ACC112 (cell line): Measurements from ENCODE around the gene NINL.
"Not testable (repeated sequence)": the region's sequence is repeated elsewhere in the genome, so short reads cannot be mapped to it uniquely, and the experiment has no call there.

Experiments
- H2AFZ ChIP-seq: fragments of 200-600 bp; sonication (generic); one replicate; pipeline ENCODE4 v1.6.0; 2017; ENCODE audit warnings: antibody characterized with exemption, low read length; ENCODE audit not compliant: unreplicated experiment
- H3K27ac ChIP-seq: fragments of 200-600 bp; sonication (generic); 2 replicates; pipeline ENCODE4 v1.5.1; 2014; ENCODE audit warnings: low read depth, mild to moderate bottlenecking, antibody characterized with exemption, low read length, moderate library complexity
- H3K27me3 ChIP-seq: fragments of 200-600 bp; sonication (generic); 2 replicates; pipeline ENCODE4 v1.6.1; 2014; ENCODE audit warnings: mild to moderate bottlenecking, antibody characterized with exemption, low read length, moderate library complexity, mixed read lengths; ENCODE audit not compliant: insufficient read depth
- H3K36me3 ChIP-seq: fragments of 200-600 bp; sonication (generic); 2 replicates; pipeline ENCODE4 v1.6.1; 2016; ENCODE audit warnings: mild to moderate bottlenecking, antibody characterized with exemption, low read length, moderate library complexity, mixed read lengths; ENCODE audit not compliant: insufficient read depth
- H3K4me1 ChIP-seq: fragments of 200-600 bp; sonication (generic); one replicate; pipeline ENCODE4 v1.6.1; 2016; ENCODE audit warnings: low read length, mixed read lengths; ENCODE audit not compliant: insufficient read depth, unreplicated experiment, control insufficient read depth
- H3K4me3 ChIP-seq: fragments of 200-600 bp; sonication (generic); 2 replicates; pipeline ENCODE4 v1.5.1; 2014; ENCODE audit warnings: mild to moderate bottlenecking, low read depth, low read length
- H3K79me2 ChIP-seq: fragments of 200-600 bp; sonication (generic); one replicate; pipeline ENCODE4 v1.6.0; 2016; ENCODE audit warnings: low read length; ENCODE audit not compliant: control insufficient read depth, unreplicated experiment, insufficient read depth

Gene NINL

DNA sequence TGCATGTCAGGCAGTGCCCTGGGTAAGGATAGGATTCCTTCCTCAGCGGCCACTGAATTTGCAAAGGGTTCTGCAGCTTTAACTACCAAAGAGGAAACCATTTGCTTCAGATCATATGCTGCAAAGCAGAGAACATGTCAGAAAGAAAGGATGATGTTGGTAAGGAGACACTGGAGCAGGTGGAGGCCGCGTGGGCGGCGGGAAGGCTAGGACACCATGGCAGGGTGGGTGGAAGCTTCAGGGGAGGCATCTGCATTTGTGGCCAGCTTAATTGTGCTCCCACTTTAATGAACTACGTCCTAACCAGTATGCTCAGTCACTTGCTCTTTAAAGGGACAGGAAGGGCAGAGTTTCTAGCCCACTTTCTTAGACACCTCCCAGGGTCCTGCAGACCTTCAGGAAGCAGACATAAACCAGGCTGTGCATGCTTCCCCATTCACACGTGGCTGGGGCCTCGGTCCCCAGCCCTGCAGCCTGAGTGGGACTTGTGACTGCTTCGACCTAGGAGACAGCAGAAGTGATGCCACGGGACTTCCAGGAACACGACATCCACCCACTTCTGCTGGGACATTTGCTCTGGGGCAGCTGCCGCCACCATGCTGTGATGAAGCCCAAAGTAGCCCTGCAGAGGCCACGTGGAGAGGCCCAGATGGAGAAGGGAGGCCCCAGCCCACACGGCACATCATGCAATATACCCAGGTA is 101.7 kb downstream of the NINL start:
- Histone ChIP-seq H2AFZ (no peak overlapping the region), H3K36me3 (no peaks in the 10 kb centered on the region), H3K4me1 (peaks cover 17% of the 10 kb centered on the region), H3K27ac (no peak overlapping the region), H3K27me3 (no peaks in the 10 kb centered on the region), H3K4me3 (no peak overlapping the region), H3K79me2 (no peaks in the 10 kb centered on the region)

DNA sequence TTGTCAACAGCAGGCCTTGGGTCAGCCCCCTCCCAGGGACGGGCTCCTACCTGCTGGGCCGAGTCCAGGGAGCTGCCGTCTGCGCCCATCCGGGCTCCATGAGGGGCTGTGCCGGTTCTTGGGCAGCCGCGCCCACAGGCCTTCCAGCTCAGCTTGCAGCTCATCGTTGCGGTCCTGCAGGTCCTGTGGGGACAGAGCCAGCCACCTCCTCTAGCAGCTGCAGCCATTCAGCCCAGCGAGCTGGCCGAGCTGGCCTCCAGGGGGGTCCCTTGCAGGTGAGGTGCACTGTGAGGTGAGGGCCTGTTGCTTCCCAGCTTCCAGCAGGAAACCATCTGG is 103.4 kb downstream of the NINL start:
- no peak overlapping the region for H3K4me3 ChIP-seq
- peaks cover 17% of the 10 kb centered on the region for H3K4me1 ChIP-seq
- H3K36me3 ChIP-seq, result no peaks in the 10 kb centered on the region
- H3K27ac ChIP-seq, result no peak overlapping the region
- H3K27me3 ChIP-seq, result no peaks in the 10 kb centered on the region
- no peaks in the 10 kb centered on the region for H3K79me2 ChIP-seq
- no peak overlapping the region for H2AFZ ChIP-seq

DNA sequence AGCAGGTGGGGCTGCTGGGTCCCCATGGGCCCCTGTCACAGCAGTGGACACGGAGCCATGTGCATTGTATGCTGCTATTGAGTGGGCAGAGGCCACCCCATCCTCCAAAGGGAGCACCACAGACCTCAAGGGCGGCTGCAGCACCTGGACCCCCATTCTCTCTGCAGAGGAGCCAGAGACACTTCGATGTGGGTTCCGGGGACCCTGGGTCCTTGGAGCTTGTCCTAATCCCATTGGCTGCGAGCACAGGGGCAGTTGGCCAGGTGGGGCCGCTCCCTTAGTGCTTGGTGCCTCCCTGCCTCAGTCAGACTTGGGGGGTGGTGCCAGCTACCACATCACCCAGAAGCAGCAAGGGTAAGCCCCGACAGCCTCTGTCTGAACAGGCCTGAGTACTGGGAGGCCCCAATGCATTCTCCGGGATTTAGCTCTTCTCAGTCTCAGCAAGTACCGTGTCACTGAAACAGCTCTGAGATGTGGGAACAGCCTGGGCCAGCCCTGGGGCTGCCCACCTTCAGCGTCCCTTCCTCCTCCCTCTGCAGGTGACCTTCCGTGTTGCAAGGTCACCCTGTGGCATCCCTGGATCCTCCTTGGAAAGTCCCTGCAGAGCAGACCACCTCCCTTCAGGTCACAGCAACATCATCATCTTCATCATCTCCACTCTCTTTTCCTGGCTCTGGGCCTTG is 104.0 kb downstream of the NINL start:
- no peak overlapping the region for H3K4me3 ChIP-seq
- no peaks in the 10 kb centered on the region for H3K36me3 ChIP-seq
- H3K27ac ChIP-seq, result no peak overlapping the region
- peaks cover 17% of the 10 kb centered on the region for H3K4me1 ChIP-seq
- no peaks in the 10 kb centered on the region for H3K27me3 ChIP-seq
- H2AFZ ChIP-seq, result no peak overlapping the region
- H3K79me2 ChIP-seq, result no peaks in the 10 kb centered on the region

DNA sequence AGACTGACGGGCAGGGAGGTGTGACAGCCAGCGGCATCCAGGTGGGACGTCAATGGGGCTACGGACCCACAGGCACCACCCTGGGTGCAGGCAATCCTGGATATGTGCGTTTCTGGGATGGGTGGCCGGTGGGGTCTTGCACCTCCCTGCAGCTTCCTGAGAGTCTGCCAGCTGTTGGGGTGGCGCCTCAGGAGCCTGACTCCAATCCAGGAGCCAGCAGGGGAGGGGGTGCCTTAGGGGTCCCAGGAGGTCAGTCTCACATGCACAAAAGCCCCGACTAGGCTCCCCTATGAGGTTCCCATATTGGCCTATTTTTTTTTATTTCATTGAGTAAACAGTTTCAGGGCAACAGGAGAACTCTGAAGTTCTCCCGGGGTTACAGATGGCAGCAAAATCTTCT is 104.5 kb downstream of the NINL start:
- Histone ChIP-seq H2AFZ (no peak overlapping the region), H3K4me3 (no peak overlapping the region), H3K27me3 (no peaks in the 10 kb centered on the region), H3K36me3 (no peaks in the 10 kb centered on the region), H3K79me2 (no peaks in the 10 kb centered on the region), H3K4me1 (peaks cover 16% of the 10 kb centered on the region), H3K27ac (no peak overlapping the region)

DNA sequence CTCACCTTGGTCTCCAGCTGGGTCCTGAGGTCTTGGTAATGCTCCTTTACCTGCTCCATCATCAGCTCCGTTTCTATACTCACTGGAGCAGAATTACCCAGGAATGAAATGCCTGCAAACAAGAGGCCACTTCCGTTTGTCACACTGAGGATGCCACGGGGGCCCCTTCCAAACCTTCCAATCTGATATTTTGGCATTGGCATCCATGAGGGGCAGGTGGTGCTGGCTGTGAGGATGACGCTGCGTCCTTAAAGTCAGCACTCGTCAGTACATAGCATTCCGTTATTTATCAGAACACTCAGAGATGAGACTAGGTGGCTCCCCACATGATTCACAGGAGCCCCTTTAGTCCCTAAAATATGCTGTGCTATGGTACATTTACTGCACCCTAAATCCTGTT is 105.2 kb downstream of the NINL start:
- Histone ChIP-seq H3K79me2 (no peaks in the 10 kb centered on the region), H3K27ac (no peak overlapping the region), H3K27me3 (no peaks in the 10 kb centered on the region), H3K36me3 (no peaks in the 10 kb centered on the region), H3K4me1 (peaks cover 11% of the 10 kb centered on the region), H2AFZ (no peak overlapping the region), H3K4me3 (no peak overlapping the region)

DNA sequence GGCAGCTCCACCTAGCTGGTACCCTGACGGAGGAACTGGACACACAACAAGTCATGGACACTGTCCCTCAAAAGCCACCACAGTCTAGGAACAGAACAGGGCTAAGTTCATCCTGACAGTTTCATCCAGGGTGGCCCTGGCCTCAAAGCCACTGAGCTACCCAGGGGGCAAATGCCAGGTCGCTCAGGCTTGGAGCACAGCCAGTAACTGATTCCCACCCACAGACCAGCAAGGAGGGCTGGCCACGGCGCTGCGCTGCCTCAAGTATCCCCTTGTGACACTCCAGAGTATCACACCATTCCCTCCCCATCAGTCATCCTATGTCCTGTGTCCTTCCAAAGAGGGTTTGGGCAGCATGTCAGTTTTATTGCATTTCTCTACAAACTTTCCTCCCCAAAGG is 105.7 kb downstream of the NINL start:
- H3K4me1 ChIP-seq, result peaks cover 6% of the 10 kb centered on the region
- H2AFZ ChIP-seq, result no peak overlapping the region
- no peaks in the 10 kb centered on the region for H3K79me2 ChIP-seq
- no peak overlapping the region for H3K4me3 ChIP-seq
- no peaks in the 10 kb centered on the region for H3K27me3 ChIP-seq
- H3K36me3 ChIP-seq, result no peaks in the 10 kb centered on the region
- H3K27ac ChIP-seq, result no peak overlapping the region

DNA sequence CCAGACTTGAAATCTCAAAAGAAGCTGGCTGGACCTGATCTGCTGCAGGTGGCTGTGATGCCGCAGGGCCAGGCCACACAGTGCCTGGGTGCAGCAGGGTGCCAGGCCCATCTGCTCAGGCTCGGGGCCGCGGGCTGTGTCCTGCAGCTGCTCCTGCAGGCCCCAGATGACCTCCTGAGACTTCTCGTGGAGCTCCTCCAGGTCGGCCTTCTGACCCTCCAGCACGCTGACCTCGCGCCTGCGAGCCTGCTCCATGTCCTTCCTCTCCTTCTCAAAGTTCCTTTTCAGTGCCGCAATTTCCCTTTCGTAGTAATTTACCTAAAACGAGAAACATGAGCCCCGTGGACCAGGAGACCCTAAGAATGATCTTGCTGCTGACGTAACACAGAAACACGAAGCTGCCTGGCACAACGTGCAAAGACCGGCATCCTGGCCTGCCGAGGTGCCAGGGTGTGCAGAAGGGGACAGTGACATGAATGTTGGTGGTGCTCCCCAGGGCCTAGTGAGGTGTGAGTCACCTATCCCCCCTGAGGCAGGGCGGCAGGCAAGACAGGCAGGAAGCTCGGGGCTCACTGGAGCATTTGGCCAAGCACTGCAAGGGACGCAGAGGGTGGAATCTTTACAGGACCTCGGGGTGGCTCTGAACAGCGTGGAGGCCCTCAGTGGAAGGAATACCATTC is 106.3 kb downstream of the NINL start:
- Histone ChIP-seq H3K36me3 (no peaks in the 10 kb centered on the region), H3K79me2 (no peaks in the 10 kb centered on the region), H3K27ac (no peak overlapping the region), H3K27me3 (no peaks in the 10 kb centered on the region), H2AFZ (no peak overlapping the region), H3K4me1 (peaks cover under 1% of the 10 kb centered on the region), H3K4me3 (no peak overlapping the region)

DNA sequence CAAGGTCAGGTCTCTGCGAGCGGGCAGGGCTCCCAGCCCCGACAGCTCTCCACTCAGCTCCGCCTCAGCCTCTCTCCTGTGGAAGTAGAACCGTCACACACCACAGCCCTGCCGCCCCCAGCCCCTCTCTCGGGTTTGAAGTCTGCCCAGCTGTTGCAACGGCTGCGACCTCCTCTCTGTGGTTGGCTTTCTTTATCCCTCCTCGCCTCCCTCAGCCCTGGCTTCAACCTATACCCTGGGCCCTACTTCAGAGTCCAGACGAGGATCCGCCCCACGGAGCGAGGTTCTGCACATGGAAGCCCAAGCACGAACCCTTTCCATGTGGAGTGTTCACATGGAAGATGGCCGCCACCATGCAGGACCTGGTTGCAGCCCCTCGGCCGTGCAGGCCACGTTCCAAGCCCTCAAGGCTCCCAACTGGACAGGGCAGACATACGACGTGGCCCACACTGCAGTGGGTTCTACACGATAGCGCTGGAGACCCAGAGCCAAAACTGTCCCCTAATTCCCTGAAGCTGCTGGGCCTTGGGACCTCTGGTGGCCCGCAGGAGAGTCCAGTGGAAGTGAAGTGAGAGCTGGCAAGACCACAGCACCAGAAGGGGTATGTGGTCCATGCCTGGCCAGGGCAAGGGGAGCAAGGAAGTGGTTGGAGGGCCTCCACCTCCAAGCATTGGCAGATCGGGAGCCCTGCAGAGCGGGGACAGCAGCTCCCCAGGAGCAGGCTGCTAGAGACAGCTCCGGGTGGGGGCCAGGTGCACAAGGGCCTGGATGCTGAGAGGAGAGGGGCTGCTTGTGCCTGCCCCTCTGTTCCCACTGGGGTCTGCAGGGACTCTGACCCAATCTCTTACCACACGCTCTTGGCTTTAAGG is 108.1 kb downstream of the NINL start:
- H3K4me3 ChIP-seq, result no peak overlapping the region
- no peak overlapping the region for H2AFZ ChIP-seq
- no peak overlapping the region for H3K27ac ChIP-seq
- H3K27me3 ChIP-seq, result no peaks in the 10 kb centered on the region
- no peaks in the 10 kb centered on the region for H3K4me1 ChIP-seq
- H3K79me2 ChIP-seq, result no peaks in the 10 kb centered on the region
- no peaks in the 10 kb centered on the region for H3K36me3 ChIP-seq

DNA sequence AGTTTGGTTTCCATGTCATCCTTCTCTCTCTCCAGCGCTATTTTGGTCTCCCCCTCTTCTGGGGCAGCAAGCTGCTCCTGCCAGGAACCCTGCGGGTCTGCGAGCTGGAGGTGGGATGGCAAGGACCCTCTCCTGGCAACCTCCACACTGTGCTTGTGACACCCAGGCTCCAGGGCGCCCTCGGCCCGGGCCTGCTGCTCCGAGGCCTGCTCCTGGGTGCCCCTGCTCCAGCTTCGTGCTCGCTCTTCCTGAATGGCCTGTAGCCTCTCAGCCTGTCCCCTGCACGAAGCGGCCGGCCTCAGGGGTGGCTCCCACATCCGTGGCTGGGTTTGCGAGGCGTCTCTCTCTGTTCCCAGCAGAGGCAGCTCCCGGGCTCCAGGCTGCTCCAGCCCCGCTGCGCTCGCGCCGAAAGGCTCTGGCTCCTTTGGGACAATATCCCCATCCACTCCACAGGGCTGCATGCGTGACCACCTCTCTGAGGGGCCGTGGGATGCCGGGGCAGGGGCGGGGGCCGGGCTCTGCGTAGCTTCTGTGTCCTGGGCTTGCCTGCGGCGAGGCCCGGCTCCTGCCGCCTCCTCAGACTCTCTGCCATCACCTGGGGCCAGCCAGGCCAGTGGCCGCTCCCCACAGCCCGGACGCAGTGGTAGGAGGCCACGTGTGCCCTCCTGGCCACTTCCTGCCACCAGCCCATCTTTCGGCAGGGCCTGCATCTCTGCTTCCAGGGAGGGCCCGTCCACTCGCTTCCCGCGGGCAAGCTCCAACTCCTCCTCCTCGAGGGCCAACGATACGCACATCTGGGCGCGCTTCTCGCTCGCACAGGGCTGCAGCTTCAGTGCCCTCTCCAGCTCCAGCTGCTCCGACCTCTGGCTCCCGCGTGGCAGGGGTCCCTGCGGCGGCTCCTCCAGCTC is 109.0 kb downstream of the NINL start:
- Histone ChIP-seq H3K27ac (no peak overlapping the region), H3K36me3 (no peaks in the 10 kb centered on the region), H3K79me2 (no peaks in the 10 kb centered on the region), H3K4me1 (no peaks in the 10 kb centered on the region), H3K4me3 (no peak overlapping the region), H3K27me3 (no peaks in the 10 kb centered on the region), H2AFZ (no peak overlapping the region)

DNA sequence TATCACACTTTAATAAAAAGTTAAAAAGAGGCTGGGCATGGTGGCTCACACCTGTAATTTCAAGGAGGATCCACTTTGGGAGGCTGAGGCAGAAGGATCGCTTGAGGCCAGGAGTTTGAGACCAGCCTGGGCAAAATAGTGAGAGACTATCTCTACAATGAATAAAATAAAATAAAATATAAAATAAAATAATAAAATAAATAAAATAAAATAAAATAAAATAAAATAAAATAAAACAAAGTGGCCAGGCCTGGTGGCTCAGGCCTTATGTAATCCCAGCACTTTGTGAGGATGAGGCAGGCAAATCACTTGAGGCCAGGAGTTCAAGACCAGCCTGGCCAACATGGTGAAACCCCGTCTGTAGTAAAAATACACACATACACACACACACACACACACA is 112.0 kb downstream of the NINL start:
- not testable (repeated sequence) for H3K36me3 ChIP-seq, H3K27me3 ChIP-seq, H3K27ac ChIP-seq, H2AFZ ChIP-seq, H3K79me2 ChIP-seq, H3K4me3 ChIP-seq, H3K4me1 ChIP-seq
